ENCODE data around the gene ECSCR.
A peak's percentile ranks its signal among the peaks of the same experiment; 100 is the strongest.
"Not testable (repeated sequence)": the region's sequence is repeated elsewhere in the genome, so short reads cannot be mapped to it uniquely, and the experiment has no call there.

Gene ECSCR

DNA sequence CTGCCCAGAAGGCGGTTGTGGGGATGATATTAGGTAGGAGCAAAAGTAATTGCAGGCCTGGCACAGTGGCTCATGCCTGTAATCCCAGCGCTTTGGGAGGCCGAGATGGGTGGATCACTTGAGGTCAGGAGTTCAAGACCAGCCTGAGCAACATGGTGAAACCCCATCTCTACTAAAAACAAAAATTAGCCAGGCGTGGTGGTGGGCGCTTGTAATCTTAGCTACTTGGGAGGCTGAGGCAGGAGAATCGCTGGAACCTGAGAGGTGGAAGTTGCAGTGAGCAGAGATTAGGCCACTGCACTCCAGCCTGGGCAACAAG lies 20.3 kb upstream of the ECSCR start:
- H3K27me3 ChIP-seq (ENCODE audit: low read depth, low read length); H3K9me3 ChIP-seq (ENCODE audit: control insufficient read depth in 1 of 2, low read length in 2 of 2); H3K36me3 ChIP-seq (ENCODE audit: control insufficient read depth in 1 of 2, insufficient read depth in 2 of 2, low read length in 2 of 2): not testable (repeated sequence)
- H3K27ac ChIP-seq (ENCODE audit: low read length), result peak overlapping the region; percentile 89
- peak overlapping the region; percentile 55 for H3K4me3 ChIP-seq (ENCODE audit: low read depth in 1 of 2, low read length in 2 of 2)
- H3K4me1 ChIP-seq (ENCODE audit: control insufficient read depth in 1 of 2, insufficient read depth in 2 of 2, low read length in 2 of 2), result peaks cover 3 to 11% of the 10 kb centered on the region in 2 donors

DNA sequence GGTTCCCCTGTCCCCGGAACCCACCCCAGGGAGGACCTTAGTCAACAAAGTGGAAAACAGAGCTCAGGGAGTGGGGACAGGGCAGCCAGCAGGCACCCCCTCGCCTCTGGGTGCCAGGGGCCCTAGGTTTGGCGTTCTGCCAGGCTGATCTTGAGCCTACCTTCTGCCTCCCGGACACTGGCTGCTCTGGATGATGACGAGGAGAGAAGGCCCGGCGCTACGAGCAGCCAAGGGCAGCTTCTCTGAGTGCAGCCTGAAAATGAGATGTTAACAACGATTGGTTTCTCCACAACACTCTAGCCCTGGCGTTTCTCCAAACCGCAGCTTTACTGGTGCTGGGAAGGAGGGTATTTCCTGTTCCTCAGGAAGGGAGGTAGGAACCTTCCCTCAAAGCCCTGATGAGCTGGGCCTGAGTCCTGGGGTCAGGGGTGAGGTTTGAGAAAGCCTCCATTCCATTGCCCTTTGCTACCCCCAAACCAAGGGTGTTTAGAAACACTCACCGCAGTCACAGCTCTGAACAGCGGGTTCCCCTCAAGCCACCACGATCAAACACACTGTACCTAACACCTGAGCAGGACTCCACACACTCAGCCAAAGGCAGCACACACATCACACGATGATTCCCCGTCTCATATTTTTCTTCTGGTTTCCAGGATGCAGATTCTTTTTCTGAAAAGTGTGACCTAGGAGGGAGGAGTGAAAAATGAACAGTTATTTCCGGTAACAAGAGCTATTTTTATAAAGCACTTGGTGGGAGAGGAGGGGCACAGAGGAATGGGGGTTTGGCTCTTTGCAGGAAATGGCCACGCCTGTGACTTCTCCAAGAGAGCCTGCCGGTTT lies 19.7 kb upstream of the ECSCR start, which contains the start of gene STING1:
STING1 (minus strand) TSS at position 709 of the 840 bp plus-strand sequence. CDS start 1,054 bp downstream, outside the sequence.
- Histone ChIP-seq H3K4me3 (ENCODE audit: low read depth in 1 of 2, low read length in 2 of 2) (peak within 1 kb of the TSS; percentile 55), H3K27me3 (ENCODE audit: low read depth, low read length) (no peaks in the 10 kb centered on the region), H3K9me3 (ENCODE audit: control insufficient read depth in 1 of 2, low read length in 2 of 2) (no peaks in the 10 kb centered on the region), H3K36me3 (ENCODE audit: control insufficient read depth in 1 of 2, insufficient read depth in 2 of 2, low read length in 2 of 2) (peaks cover 0 to 13% of the 10 kb centered on the region in 2 donors), H3K27ac (ENCODE audit: low read length) (peak within 1 kb of the TSS; percentile 89), H3K4me1 (ENCODE audit: control insufficient read depth in 1 of 2, insufficient read depth in 2 of 2, low read length in 2 of 2) (peaks cover 3 to 11% of the 10 kb centered on the region in 2 donors)

DNA sequence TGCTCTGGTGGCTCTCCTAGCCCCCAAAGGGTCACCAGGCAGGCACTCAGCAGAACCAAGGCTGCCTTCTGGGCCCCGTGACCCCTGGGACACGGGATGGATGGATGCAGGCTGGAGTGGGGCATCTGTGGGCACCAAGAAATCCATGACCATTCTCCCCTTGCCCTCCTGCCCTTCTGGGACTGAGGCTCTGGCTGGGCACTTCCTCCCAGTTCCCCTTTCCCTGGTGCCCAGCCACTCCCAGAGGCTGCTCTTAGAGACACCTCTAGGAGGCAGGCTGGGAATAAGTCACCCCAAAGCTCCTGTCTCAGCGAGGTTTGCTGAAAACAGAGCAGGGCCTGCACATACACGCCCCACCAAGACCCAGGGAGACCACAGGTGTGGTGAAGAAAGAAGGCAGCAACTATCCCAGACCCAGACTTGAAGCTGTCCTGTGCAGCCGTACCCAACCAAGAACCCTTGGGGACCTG lies 19.1 kb upstream of the ECSCR start:
- Histone ChIP-seq H3K4me1 (ENCODE audit: control insufficient read depth in 1 of 2, insufficient read depth in 2 of 2, low read length in 2 of 2) (peaks cover 3 to 11% of the 10 kb centered on the region in 2 donors), H3K9me3 (ENCODE audit: control insufficient read depth in 1 of 2, low read length in 2 of 2) (no peaks in the 10 kb centered on the region), H3K27me3 (ENCODE audit: low read depth, low read length) (no peaks in the 10 kb centered on the region), H3K36me3 (ENCODE audit: control insufficient read depth in 1 of 2, insufficient read depth in 2 of 2, low read length in 2 of 2) (peaks cover 0 to 18% of the 10 kb centered on the region in 2 donors), H3K27ac (ENCODE audit: low read length) (peak overlapping the region; percentile 89), H3K4me3 (ENCODE audit: low read depth in 1 of 2, low read length in 2 of 2) (peak overlapping the region; percentile 55)

DNA sequence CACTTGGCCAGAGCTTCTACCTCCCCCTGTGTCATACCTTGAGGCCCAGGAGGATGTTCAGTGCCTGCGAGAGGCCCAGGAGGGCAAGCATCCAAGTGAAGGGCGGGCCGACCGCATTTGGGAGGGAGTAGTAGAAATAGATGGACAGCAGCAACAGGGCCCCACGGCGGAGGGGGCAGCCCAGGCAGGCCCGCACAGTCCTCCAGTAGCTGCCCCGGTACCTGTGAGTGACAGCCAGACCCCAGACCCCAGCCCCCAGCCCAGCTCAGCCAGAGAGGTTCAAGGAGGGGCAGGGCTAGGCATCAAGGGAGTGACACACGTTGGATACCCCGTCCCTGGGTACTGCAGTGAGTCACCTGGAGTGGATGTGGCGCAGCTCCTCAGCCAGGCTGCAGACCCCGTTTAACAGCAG lies 18.6 kb upstream of the ECSCR start:
- H3K4me1 ChIP-seq (ENCODE audit: control insufficient read depth in 1 of 2, insufficient read depth in 2 of 2, low read length in 2 of 2), result peaks cover 3 to 11% of the 10 kb centered on the region in 2 donors
- no peaks in the 10 kb centered on the region for H3K27me3 ChIP-seq (ENCODE audit: low read depth, low read length)
- H3K9me3 ChIP-seq (ENCODE audit: control insufficient read depth in 1 of 2, low read length in 2 of 2), result no peaks in the 10 kb centered on the region
- peak overlapping the region; percentile 55 for H3K4me3 ChIP-seq (ENCODE audit: low read depth in 1 of 2, low read length in 2 of 2)
- H3K36me3 ChIP-seq (ENCODE audit: control insufficient read depth in 1 of 2, insufficient read depth in 2 of 2, low read length in 2 of 2), result peaks cover 0 to 19% of the 10 kb centered on the region in 2 donors
- peak overlapping the region; percentile 89 for H3K27ac ChIP-seq (ENCODE audit: low read length)

DNA sequence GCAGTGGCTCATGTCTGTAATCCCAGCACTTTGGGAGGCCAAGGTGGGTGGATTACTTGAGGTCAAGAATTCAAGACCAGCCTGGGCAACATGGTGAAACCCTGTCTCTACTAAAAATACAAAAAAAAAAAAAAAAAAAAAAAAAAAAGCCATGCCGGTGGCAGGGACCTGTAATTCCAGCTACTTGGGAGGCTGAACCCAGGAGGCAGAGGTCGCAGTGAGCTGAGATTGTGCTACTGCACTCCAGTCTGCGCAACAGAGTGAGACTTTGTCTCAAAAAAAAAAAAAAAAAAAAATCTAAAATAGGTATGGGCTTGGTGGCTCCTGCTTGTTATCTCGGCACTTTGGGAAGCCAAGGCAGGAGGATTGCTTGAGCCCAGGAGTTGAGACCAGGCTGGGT lies 17.2 kb upstream of the ECSCR start:
- H3K4me1 ChIP-seq (ENCODE audit: control insufficient read depth in 1 of 2, insufficient read depth in 2 of 2, low read length in 2 of 2), result peaks cover 7 to 20% of the 10 kb centered on the region in 2 donors
- H3K4me3 ChIP-seq (ENCODE audit: low read depth in 1 of 2, low read length in 2 of 2); H3K27ac ChIP-seq (ENCODE audit: low read length); H3K27me3 ChIP-seq (ENCODE audit: low read depth, low read length); H3K9me3 ChIP-seq (ENCODE audit: control insufficient read depth in 1 of 2, low read length in 2 of 2): not testable (repeated sequence)
- peaks cover 0 to 28% of the 10 kb centered on the region in 2 donors for H3K36me3 ChIP-seq (ENCODE audit: control insufficient read depth in 1 of 2, insufficient read depth in 2 of 2, low read length in 2 of 2)

DNA sequence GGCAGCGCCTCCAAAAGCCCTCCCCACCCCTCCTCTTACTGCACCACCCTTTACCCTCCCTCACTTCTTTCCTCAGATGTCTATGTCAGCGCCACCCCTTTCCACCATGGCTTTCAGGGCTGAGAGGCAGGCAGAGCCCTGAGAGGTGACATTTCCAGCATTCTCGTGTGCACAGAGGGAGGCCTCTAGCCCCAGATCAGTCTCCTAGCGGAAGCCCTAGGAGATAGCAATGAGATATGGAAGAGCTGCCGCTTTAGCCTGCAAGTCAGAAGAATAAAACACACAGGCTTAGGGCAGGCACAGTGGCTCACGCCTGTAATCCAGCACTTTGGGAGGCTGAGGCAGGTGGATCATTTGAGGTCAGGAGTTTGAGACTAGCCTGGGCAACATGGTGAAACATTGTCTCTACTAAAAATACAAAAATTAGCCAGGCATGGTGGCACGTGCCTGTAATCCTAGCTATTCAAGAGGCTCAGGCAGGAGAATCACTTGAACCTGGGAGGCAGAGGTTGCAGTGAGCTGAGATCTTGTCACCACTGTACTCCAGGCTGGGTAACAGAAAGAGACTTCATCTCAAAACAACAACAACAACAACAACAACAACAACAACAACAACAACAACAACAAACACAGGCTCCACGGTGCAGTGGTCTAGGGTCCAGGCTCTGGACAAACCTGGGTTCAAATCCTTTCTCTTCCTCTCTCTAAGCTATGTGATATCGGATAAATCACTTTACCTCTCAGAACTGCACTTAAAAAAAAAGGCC lies 16.3 kb upstream of the ECSCR start:
- Histone ChIP-seq H3K36me3 (ENCODE audit: control insufficient read depth in 1 of 2, insufficient read depth in 2 of 2, low read length in 2 of 2) (peaks cover 0 to 28% of the 10 kb centered on the region in 2 donors), H3K4me1 (ENCODE audit: control insufficient read depth in 1 of 2, insufficient read depth in 2 of 2, low read length in 2 of 2) (peaks cover 6 to 23% of the 10 kb centered on the region in 2 donors)
- H3K4me3 ChIP-seq (ENCODE audit: low read depth in 1 of 2, low read length in 2 of 2); H3K27me3 ChIP-seq (ENCODE audit: low read depth, low read length); H3K9me3 ChIP-seq (ENCODE audit: control insufficient read depth in 1 of 2, low read length in 2 of 2); H3K27ac ChIP-seq (ENCODE audit: low read length): not testable (repeated sequence)

DNA sequence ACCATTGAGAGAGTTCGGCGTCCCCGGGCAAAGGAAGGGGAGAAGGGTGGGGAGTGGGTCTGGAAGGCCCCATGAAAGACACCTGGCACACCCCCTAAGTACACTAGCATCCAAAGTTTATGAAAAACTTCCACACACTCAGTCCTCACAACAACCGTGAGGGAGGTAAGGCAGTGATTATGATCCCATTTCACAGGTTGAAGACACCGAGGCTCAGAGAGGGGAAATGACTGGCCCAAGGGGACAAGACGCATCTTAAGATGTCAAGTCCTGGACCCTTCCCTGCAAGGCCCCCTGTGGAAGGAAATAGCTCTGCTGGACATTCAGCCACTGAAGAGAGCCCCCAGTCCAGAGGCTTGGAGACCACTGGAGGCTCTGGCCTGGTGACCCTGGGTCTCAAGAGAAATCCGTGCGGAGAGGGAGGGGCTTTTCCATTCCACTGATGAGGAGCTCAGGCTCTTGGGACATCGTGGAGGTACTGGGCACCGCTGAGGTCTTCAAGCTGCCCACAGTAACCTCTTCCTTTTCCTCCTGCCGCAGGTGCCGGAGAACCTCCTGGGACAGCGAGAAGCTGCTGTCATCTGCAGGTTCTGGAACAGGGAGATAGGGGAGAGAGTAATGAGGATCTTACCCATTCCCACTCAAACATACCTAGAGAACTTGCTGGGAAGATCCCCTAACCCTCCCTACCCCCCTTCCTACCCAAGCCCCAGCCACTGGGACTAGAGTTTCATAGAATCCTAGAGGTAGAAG lies 13.5 kb upstream of the ECSCR start:
- Histone ChIP-seq H3K36me3 (ENCODE audit: control insufficient read depth in 1 of 2, insufficient read depth in 2 of 2, low read length in 2 of 2) (peaks cover 0 to 25% of the 10 kb centered on the region in 2 donors), H3K4me1 (ENCODE audit: control insufficient read depth in 1 of 2, insufficient read depth in 2 of 2, low read length in 2 of 2) (peaks cover 6 to 21% of the 10 kb centered on the region in 2 donors)

DNA sequence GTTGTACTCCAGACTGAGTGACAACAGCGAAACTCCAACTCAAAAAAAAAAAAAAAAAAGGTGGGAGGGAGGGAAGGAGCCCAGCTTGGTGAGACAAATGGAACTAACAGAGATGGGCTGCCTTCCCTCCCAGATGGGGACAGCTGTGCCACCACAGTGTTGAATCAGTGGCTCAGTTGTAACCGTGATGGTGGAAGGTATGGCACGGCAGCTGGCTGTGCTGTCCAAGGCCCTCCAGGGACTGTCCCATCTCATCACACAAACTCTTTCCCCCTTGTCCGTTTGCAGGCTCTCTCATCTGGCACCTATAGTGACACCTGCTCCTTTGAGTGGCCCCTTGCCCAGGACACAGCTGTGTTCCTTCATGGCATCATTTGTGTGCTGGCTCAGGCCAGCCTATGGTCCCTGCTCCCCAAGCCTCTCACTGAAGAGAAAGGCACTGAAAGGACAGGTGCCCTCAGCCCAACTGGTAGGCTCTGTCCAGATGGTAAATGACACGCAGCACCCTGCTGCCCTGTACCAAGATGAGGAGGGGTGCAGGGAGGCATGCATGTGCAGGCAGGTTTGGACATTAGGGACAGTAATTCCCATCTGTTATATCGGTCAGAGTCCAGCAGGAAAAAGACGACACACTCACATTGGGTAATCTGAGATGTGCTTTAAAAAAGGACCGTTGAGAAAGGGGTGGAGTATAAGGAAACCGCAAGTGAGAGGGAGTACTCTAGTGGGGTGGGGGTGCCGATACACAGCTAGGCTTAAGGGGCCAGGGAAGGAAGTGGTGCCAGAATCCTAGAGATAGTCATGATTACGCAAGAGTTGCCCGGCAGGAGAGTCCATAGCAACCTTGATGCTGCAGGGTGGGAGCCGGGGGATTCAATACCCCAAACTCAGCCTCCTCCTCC lies 12.6 kb upstream of the ECSCR start:
- Histone ChIP-seq H3K27me3 (ENCODE audit: low read depth, low read length) (no peaks in the 10 kb centered on the region), H3K4me1 (ENCODE audit: control insufficient read depth in 1 of 2, insufficient read depth in 2 of 2, low read length in 2 of 2) (peaks cover 6 to 22% of the 10 kb centered on the region in 2 donors), H3K9me3 (ENCODE audit: control insufficient read depth in 1 of 2, low read length in 2 of 2) (no peaks in the 10 kb centered on the region), H3K4me3 (ENCODE audit: low read depth in 1 of 2, low read length in 2 of 2) (no peak overlapping the region), H3K36me3 (ENCODE audit: control insufficient read depth in 1 of 2, insufficient read depth in 2 of 2, low read length in 2 of 2) (peaks cover 0 to 25% of the 10 kb centered on the region in 2 donors), H3K27ac (ENCODE audit: low read length) (no peak overlapping the region)

More for the DNA sequence above, 13.5 kb upstream of the ECSCR start:
- no peak overlapping the region for H3K27ac ChIP-seq (ENCODE audit: low read length)
- H3K4me3 ChIP-seq (ENCODE audit: low read depth in 1 of 2, low read length in 2 of 2), result no peak overlapping the region
- no peaks in the 10 kb centered on the region for H3K27me3 ChIP-seq (ENCODE audit: low read depth, low read length)
- H3K9me3 ChIP-seq (ENCODE audit: control insufficient read depth in 1 of 2, low read length in 2 of 2), result no peaks in the 10 kb centered on the region

DNA sequence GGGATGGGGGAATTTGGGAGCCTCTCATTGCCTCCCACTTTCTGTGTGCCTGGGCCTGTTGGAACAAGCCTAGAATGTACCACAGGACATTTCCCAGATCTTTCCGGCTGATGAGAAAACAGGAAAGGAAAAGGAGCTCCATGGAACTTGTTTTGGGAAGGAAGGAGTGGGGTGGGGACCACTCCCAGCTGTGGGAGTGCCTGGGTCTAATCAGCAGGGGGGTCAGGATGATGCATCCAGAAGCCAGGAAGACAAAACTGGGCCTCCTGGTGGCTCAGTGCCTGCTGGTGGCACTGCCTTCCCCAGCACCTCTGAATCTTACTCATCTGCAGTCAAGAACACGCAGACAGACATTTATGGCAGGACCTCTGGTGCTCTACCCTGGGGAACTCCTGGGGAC lies 11.0 kb upstream of the ECSCR start:
- H3K4me1 ChIP-seq (ENCODE audit: control insufficient read depth in 1 of 2, insufficient read depth in 2 of 2, low read length in 2 of 2), result peaks cover 6 to 22% of the 10 kb centered on the region in 2 donors
- peaks cover 0 to 25% of the 10 kb centered on the region in 2 donors for H3K36me3 ChIP-seq (ENCODE audit: control insufficient read depth in 1 of 2, insufficient read depth in 2 of 2, low read length in 2 of 2)
- H3K27ac ChIP-seq (ENCODE audit: low read length), result peak overlapping the region; percentile 39
- no peak overlapping the region for H3K4me3 ChIP-seq (ENCODE audit: low read depth in 1 of 2, low read length in 2 of 2)
- no peaks in the 10 kb centered on the region for H3K9me3 ChIP-seq (ENCODE audit: control insufficient read depth in 1 of 2, low read length in 2 of 2)
- no peaks in the 10 kb centered on the region for H3K27me3 ChIP-seq (ENCODE audit: low read depth, low read length)

DNA sequence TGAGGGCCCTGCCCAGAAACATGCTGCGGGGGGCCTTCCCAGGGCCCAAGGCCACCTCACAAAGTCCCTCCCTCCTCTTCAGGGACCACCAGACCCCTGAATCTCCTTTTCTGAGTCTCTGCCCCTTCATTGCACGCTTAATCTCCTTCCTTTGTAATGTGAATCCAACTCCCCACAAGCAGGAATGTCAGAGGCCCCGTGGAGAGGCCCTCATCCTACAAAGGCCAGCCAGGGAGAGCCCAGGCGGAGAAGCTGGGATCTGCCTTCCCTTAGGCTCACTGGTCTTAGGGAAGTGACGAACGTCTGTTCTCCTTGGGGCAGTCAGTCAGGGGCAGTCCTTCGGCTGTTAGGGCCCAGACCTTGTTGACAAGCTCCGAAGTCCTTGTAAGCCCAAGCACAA lies 10.6 kb upstream of the ECSCR start:
- H3K27ac ChIP-seq (ENCODE audit: low read length), result peak overlapping the region; percentile 16
- peaks cover 0 to 24% of the 10 kb centered on the region in 2 donors for H3K36me3 ChIP-seq (ENCODE audit: control insufficient read depth in 1 of 2, insufficient read depth in 2 of 2, low read length in 2 of 2)
- no peaks in the 10 kb centered on the region for H3K9me3 ChIP-seq (ENCODE audit: control insufficient read depth in 1 of 2, low read length in 2 of 2)
- no peaks in the 10 kb centered on the region for H3K27me3 ChIP-seq (ENCODE audit: low read depth, low read length)
- H3K4me3 ChIP-seq (ENCODE audit: low read depth in 1 of 2, low read length in 2 of 2), result no peak overlapping the region
- peaks cover 6 to 22% of the 10 kb centered on the region in 2 donors for H3K4me1 ChIP-seq (ENCODE audit: control insufficient read depth in 1 of 2, insufficient read depth in 2 of 2, low read length in 2 of 2)
